Activated T-helper 1 cell treated with anti-CD3 and anti-CD28 coated beads, Interleukin-12 subunit alpha, Interleukin-12 subunit beta, Interleukin-2, Interleukin-4 antibody, amounts not matched to agents 30 ng/mL and 10 ng/mL and 1 ng/mL, durations not matched to agents 14 hours and 24 hours and 36 hours (primary cell): ENCODE data around the gene RAB5B. TPM values are rescaled to one million over a fixed set of nuclear protein-coding genes. Genes with fewer than 3 reads are reported as not detected.
"Not testable (repeated sequence)": the region's sequence is repeated elsewhere in the genome, so short reads cannot be mapped to it uniquely, and the experiment has no call there.

ENCODE experiments used
- DNase-seq: peaks from one replicate; pipeline ENCODE4 v3.0.0; 2021; ENCODE audit warnings: low spot score
- H3K27ac Mint-ChIP-seq: one replicate; pipeline ENCODE4 v1.8.0; 2021; ENCODE audit warnings: mild to moderate bottlenecking, mixed read lengths
- H3K27me3 Mint-ChIP-seq: one replicate; pipeline ENCODE4 v1.8.0; 2022; ENCODE audit warnings: mild to moderate bottlenecking, moderate library complexity, mixed read lengths; ENCODE audit not compliant: insufficient read depth
- H3K36me3 Mint-ChIP-seq: one replicate; pipeline ENCODE4 v1.8.0; 2021; ENCODE audit warnings: low read depth, mixed read lengths
- H3K4me1 Mint-ChIP-seq: one replicate; pipeline ENCODE4 v1.8.0; 2021; ENCODE audit warnings: low read depth, mixed read lengths
- H3K4me3 Mint-ChIP-seq: one replicate; pipeline ENCODE4 v1.8.0; 2021; ENCODE audit warnings: mild to moderate bottlenecking, moderate library complexity, mixed read lengths
- H3K9me3 Mint-ChIP-seq: one replicate; pipeline ENCODE4 v1.8.0; 2021; ENCODE audit warnings: mixed read lengths
- intact Hi-C: fragments of 100-400 bp; cut with micrococcal nuclease; formaldehyde crosslinking; loops from one replicate; pipeline ENCODE4 v1.15.1; 2024
- total RNA-seq: library from RNA; stranded (reverse); gene quantifications from 2 replicates; pipeline ENCODE4 v1.2.3, GENCODE V29; 2022

Gene RAB5B
- total RNA-seq, 1 donor from 2014 or later = 47.0 TPM

- Mint-ChIP-seq H3K27me3 (no peaks in the 10 kb centered on the region), H3K9me3 (no peaks in the 10 kb centered on the region), H3K36me3 (peaks cover 20% of the 10 kb centered on the region), H3K27ac (no peak overlapping the region), H3K4me3 (no peak overlapping the region), H3K4me1 (peaks cover 26% of the 10 kb centered on the region)
- intact Hi-C loops = loop anchor here (1.0 to 5.0 kb wide), 13 partner anchors 23 to 1024 kb away; partner anchors contain the start of genes BLOC1S1, DNAJC14, ESYT1 and IKZF4
- peak; percentile 15 for DNase-seq
Observed at GRCh38 chr12:55972911-55973598, 823 bp upstream of the RAB5B start.

GRCh38 chr12:55974308-55974730 lies 441 bp downstream of the RAB5B start:
- Mint-ChIP-seq H3K36me3 (peaks cover 18% of the 10 kb centered on the region), H3K9me3 (no peaks in the 10 kb centered on the region), H3K27ac (no peak overlapping the region), H3K27me3 (no peaks in the 10 kb centered on the region), H3K4me3 (no peak overlapping the region), H3K4me1 (peaks cover 25% of the 10 kb centered on the region)
- intact Hi-C loops = loop anchor here (1.0 to 5.0 kb wide), 4 partner anchors 8 to 1023 kb away; partner anchors contain the start of genes CDK2, NABP2, PMEL and RNF41
- DNase-seq = peak; percentile 51

GRCh38 chr12:55978393-55978792 lies 4.5 kb downstream of the RAB5B start:
- peaks cover 18% of the 10 kb centered on the region for H3K4me1 Mint-ChIP-seq
- no peaks in the 10 kb centered on the region for H3K9me3 Mint-ChIP-seq
- no peak overlapping the region for H3K27ac Mint-ChIP-seq
- peaks cover 32% of the 10 kb centered on the region for H3K36me3 Mint-ChIP-seq
- no peak for DNase-seq
- no peak overlapping the region for H3K4me3 Mint-ChIP-seq
- intact Hi-C loops = no loop called here
- H3K27me3 Mint-ChIP-seq = no peaks in the 10 kb centered on the region

- H3K4me3 Mint-ChIP-seq = no peak overlapping the region
- H3K36me3 Mint-ChIP-seq = peaks cover 32% of the 10 kb centered on the region
Observed at GRCh38 chr12:55979069-55979468, 5.2 kb downstream of the RAB5B start.

GRCh38 chr12:55981882-55982281 lies 8.0 kb downstream of the RAB5B start:
- DNase-seq, H3K27me3 Mint-ChIP-seq, H3K27ac Mint-ChIP-seq, H3K9me3 Mint-ChIP-seq, H3K4me3 Mint-ChIP-seq, intact Hi-C loops: not testable (repeated sequence)
- Mint-ChIP-seq H3K36me3 (peaks cover 32% of the 10 kb centered on the region), H3K4me1 (peaks cover 12% of the 10 kb centered on the region)

More at GRCh38 chr12:55979069-55979468, 5.2 kb downstream of the RAB5B start:
- Mint-ChIP-seq H3K27ac (no peak overlapping the region), H3K9me3 (no peaks in the 10 kb centered on the region), H3K27me3 (no peaks in the 10 kb centered on the region), H3K4me1 (peaks cover 18% of the 10 kb centered on the region)
- intact Hi-C loops = no loop called here
- no peak for DNase-seq

DNA sequence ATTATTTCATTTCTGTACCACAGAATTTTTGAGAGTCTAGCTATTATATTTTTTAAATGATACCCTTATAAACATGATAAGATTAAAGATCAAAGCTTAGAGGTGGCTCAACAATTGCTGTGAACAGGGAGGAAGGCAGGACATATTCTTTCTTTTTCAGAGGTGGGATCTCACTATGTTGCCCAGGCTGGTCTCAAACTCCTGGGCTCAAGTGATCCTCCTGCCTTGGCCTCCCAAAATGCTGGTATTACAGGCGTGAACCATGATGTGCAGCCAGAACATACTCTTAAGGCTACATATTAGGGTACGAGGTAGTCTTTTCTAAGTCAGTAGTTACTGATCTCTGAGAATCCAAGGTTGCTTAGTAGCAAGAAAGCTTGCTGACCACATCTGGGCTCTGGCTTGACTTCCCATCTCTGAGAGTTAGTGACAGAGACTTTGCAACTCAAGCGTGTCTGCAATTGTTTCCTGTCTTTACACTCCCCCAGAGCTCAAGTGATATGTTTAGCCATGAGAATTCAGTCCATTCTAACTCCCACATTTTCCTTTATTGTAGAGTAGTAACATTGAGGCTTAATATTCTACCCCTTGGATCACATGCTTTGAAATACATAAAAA lies 8.6 kb downstream of the RAB5B start:
- DNase-seq = no peak
- Mint-ChIP-seq H3K4me1 (peaks cover 6% of the 10 kb centered on the region), H3K27ac (no peak overlapping the region), H3K9me3 (no peaks in the 10 kb centered on the region), H3K36me3 (peaks cover 33% of the 10 kb centered on the region), H3K4me3 (no peak overlapping the region), H3K27me3 (no peaks in the 10 kb centered on the region)
- intact Hi-C loops = no loop called here

DNA sequence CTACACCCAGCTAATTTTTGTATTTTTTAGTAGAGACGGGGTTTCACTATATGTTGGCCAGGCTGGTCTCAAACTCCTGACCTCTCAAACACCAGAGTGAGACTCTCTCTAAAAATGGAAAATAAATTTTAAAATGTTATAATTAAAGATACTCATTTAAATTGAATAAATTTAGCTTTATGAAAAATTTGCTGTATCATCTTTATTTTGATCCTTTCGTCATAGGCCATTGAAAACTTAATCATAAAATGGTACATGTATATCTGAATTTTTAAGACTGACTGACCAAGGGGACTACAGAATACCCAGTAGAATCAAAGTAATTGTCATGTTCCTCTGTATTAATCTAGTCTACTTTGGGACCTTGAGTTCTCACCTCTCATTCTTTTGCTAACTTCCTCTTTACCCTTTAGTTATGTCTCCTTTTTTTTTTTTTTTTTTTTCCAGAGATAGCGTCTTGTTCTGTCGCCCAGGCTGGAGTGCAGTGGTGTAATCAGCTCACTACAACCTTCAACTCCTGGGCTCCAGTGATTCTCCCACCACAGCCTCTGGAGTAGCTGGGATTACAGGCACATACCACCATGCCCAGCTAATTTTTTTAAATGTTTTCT lies 9.5 kb downstream of the RAB5B start:
- H3K4me3 Mint-ChIP-seq = no peak overlapping the region
- H3K27ac Mint-ChIP-seq = no peak overlapping the region
- intact Hi-C loops = no loop called here
- no peaks in the 10 kb centered on the region for H3K9me3 Mint-ChIP-seq
- peaks cover 5% of the 10 kb centered on the region for H3K4me1 Mint-ChIP-seq
- no peak for DNase-seq
- no peaks in the 10 kb centered on the region for H3K27me3 Mint-ChIP-seq
- peaks cover 32% of the 10 kb centered on the region for H3K36me3 Mint-ChIP-seq

GRCh38 chr12:55984861-55985260 lies 11.0 kb downstream of the RAB5B start:
- H3K36me3 Mint-ChIP-seq = peaks cover 32% of the 10 kb centered on the region
- no peak overlapping the region for H3K27ac Mint-ChIP-seq
- intact Hi-C loops = no loop called here
- DNase-seq = no peak
- no peaks in the 10 kb centered on the region for H3K27me3 Mint-ChIP-seq
- no peak overlapping the region for H3K4me3 Mint-ChIP-seq
- no peaks in the 10 kb centered on the region for H3K4me1 Mint-ChIP-seq
- H3K9me3 Mint-ChIP-seq = no peaks in the 10 kb centered on the region

DNA sequence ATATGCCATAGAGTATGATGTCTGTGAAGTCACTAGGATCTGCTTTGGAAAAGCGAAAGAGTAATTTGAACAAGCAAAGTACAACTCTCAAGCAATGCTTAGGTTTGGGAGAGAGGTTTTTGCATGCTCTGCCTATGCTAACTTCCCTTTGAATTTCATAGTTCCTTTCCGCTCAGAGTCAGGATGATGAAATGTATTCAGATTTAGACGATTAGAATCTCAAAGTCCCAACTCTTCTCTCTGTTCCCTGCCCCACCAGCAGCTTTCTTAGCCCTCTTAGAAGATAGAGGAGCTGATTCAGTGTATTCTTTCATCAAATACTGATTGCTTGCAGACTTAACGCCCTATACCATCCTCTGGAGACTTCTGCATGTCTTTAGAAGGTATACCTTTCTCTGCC lies 11.5 kb downstream of the RAB5B start:
- Mint-ChIP-seq H3K4me1 (no peaks in the 10 kb centered on the region), H3K9me3 (no peaks in the 10 kb centered on the region), H3K27me3 (no peaks in the 10 kb centered on the region), H3K36me3 (peaks cover 33% of the 10 kb centered on the region), H3K4me3 (no peak overlapping the region), H3K27ac (no peak overlapping the region)
- DNase-seq = no peak
- intact Hi-C loops = no loop called here

- H3K4me1 Mint-ChIP-seq, H3K4me3 Mint-ChIP-seq, H3K27ac Mint-ChIP-seq, DNase-seq, intact Hi-C loops, H3K27me3 Mint-ChIP-seq, H3K9me3 Mint-ChIP-seq: not testable (repeated sequence)
- H3K36me3 Mint-ChIP-seq = peaks cover 34% of the 10 kb centered on the region
Observed at GRCh38 chr12:55985976-55986375, 12.1 kb downstream of the RAB5B start.

- Mint-ChIP-seq H3K9me3 (no peaks in the 10 kb centered on the region), H3K4me1 (peaks cover 3% of the 10 kb centered on the region), H3K27ac (no peak overlapping the region), H3K27me3 (no peaks in the 10 kb centered on the region), H3K4me3 (no peak overlapping the region), H3K36me3 (peaks cover 44% of the 10 kb centered on the region)
- DNase-seq = no peak
- intact Hi-C loops = no loop called here
Observed at GRCh38 chr12:55991110-55991509, 17.2 kb downstream of the RAB5B start.

GRCh38 chr12:55993230-55993853 lies 19.5 kb downstream of the RAB5B start:
- intact Hi-C loops = no loop called here
- H3K27me3 Mint-ChIP-seq = no peaks in the 10 kb centered on the region
- peaks cover 40% of the 10 kb centered on the region for H3K36me3 Mint-ChIP-seq
- peaks cover 22% of the 10 kb centered on the region for H3K4me1 Mint-ChIP-seq
- no peak for DNase-seq
- no peak overlapping the region for H3K27ac Mint-ChIP-seq
- H3K9me3 Mint-ChIP-seq = no peaks in the 10 kb centered on the region
- H3K4me3 Mint-ChIP-seq = no peak overlapping the region

GRCh38 chr12:55995366-55995765 lies 21.5 kb downstream of the RAB5B start:
- Mint-ChIP-seq H3K4me3 (no peak overlapping the region), H3K36me3 (peaks cover 27% of the 10 kb centered on the region), H3K4me1 (peaks cover 30% of the 10 kb centered on the region), H3K9me3 (no peaks in the 10 kb centered on the region), H3K27me3 (no peaks in the 10 kb centered on the region), H3K27ac (peak overlapping the region; percentile 12)
- intact Hi-C loops = no loop called here
- DNase-seq = no peak
